GM21528 (cell line): Measurements from ENCODE around the gene SMYD3.
"Not testable (repeated sequence)": the region's sequence is repeated elsewhere in the genome, so short reads cannot be mapped to it uniquely, and the experiment has no call there.

Experiments used
- ATAC-seq: cut with Tn5 transposase; IDR thresholded peaks from one replicate; pipeline ENCODE4 v1.9.1; 2021; ENCODE audit warnings: mild to moderate bottlenecking, moderate library complexity; ENCODE audit not compliant: unreplicated experiment, low FRiP score

The SMYD3 gene

DNA sequence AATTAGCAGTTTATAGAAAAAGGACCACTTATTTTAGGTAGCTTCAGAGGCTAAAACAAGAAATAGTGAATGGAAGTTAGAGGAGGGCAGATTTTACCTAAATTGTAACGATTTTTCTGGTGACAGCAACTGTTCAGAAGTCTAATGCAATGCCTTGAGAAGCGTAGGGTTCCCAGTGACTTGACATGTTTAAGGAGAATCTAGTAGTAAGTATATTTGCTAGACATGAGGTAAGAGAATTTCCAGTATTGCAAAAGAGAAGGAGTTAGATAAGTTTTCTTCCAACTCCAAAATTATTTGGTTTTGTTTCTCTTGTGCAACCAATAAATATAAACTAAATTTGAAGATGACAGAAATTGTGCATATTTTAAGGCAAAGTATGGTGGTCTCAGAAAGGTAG lies 140.0 kb downstream of the SMYD3 start:
- no peak for ATAC-seq

DNA sequence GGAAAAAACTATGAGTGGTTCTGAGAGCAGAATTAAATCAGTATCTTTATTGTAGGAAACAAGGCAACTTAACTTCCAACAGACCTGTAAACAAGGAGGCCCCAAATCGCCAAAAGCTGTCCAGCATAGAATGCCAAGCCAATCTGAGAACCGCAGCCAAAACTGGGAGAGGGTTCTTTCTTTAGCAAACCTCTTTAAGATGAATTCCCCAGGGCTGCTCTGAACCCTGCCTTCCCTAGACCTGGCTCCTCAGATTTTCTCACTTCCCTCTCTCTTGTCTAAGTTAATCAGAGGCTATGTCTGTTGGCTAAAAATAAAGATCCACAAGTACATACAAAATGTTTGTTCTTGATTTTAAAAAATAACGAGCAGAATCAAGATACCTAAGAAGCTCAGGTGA lies 141.4 kb downstream of the SMYD3 start:
- no peak for ATAC-seq

DNA sequence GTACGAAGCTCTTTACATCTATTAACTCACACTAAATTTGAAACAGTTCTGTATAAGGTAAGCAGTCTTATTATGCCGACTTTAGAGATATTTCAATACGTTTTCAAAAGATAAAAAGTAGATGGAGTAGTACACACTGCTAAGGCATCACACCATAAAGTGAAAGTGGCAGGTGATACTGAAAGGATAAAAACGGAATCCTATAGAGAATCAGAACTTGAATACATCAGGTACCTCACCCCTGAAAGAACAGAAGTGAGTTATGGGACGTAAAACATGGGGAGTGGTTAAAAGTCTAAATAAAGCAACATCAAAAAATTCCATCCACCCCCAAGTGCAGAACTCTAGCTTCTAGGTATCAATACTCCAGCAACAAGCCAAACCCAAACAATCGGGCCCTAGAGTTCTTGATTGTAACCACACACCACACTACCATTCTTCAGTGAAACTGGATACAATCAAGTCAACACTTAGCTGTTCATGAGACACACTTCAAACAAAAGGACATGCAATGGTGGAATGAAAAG lies 142.6 kb downstream of the SMYD3 start:
- ATAC-seq: peak; percentile 89

DNA sequence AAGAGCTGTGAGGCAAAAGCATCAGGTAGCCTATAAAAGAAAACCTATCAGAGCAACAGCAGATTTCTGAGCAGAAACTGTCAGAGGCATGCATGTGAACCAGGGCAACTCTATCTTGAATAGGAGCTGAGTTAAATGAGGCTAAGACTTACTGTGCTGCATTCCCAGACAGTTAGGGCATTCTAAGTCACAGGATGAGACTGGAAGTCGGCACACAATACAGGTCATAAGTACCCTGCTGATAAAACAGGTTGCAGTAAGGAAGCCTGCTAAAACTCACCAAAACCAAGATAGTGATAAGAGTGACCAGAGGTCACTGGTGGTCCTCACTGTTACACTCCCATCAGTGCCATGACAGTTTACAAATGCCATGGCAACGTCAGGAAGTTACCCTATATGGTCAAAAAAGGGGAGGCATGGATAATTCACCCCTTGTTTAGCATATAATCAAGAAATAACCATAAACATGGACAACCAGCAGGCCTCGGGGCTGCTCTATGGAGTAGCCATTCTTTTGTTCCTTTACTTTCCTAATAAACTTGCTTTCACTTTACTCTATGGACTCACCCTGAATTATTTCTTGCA lies 150.0 kb downstream of the SMYD3 start:
- ATAC-seq: not testable (repeated sequence)

DNA sequence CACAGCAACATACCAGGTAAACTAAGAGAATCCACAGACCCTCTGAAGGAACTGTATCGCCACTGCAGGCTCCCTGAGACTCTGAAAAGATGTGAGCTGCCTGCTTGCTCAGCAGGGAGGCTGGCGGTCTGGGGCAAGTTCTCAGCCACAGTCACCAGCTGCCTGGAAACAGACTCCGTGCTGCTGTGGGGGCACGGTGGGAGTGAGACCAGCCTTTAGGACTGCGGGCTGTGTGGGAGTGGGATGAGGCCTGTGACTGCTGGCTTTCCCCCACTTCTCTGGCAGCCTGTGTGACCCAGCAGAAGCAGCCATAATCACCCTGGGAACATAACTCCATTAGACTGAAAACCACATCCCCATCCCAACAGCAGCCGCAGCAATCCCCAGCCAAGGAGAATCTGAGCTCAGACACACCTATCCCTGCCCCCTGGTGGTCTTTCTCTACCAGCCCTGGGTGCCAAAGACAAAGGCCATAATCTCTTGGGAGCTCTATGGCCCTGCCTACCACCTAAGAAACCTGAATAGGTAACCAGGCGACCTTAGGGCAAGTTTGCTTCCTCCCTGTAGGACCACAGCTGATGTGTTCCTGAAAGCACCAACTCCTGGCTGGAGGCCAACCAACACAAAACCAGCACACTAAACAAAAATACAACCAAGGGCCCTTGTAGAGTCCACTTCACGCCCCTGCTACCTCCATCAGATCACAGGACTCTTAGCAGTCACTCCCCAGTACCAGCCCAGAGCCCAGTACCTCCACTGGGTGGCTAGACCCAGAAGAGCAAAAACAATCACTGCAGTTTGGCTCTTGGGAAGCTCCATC lies 151.5 kb downstream of the SMYD3 start:
- ATAC-seq: no peak

DNA sequence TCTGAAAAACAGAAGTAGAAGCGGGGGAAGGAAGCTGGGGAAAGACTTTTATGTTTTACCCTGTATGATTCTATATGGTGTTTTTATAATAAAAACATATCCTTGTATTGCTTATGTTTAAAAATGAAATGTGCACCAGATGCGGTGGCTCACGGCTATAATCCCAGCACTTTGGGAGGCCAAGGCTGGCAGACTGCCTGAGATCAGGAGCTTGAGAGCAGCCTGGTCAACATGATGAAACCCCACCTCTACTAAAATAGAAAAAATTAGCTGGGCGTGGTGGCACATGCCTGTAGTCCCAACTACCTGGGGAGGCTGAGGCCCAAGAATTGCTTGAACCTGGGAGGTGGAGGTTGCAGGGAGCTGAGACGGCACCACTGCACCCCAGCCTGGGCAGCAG lies 155.4 kb downstream of the SMYD3 start:
- ATAC-seq: no peak

DNA sequence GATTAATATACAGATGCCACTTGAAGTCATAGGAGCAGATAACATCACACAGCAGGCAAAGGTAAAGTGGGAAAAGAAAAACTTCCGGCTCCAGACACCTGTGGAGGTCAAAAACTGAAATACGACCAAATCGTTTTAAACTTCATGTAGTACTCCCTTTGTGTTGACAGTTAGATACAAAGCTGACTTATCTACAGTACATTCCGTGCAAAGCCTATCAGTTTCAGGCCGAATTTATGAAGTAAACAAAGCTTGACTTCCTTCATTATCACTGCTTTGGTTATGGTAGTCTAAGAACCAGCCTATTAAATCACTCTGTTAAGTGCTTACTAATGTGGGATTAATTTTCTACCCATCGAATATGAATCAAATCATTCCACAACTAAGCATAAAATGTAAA lies 156.3 kb downstream of the SMYD3 start:
- no peak for ATAC-seq

DNA sequence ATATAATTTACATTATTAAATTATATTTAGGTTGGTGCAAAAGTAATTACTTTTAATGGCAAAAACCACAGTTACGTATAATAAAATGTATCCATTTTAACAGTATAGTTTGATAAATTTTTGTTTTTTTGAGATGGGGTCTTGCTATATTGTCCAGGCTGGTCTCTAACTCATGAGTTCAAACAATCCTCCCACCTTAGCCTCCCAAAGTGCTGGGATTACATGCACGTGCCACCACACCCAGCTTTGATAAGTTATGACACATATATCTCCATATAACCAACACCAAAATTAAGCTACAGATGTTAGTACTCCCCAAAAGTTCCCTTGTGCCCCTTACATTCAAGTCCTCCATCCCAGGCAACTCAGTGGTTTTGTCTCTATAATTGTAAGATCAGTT lies 163.1 kb downstream of the SMYD3 start:
- ATAC-seq: no peak

DNA sequence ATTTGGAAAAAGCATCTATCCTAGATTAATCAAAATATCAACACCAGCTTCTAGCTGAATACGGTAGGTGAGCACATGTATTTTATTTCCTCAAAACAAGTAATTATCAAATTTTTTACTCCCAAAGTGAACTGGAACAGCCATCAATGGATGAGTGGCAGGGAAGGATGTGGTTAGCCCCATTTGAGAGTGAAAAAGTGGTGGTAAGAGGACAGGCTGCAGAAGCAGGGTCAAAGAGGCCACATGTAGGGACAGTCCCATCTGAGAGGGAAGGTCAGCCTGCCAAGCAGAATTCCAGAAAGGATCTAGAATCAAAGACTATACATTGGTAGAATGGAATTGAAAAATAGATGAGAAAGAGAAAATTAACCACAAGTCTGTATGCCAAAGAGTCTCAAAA lies 163.8 kb downstream of the SMYD3 start:
- no peak for ATAC-seq

DNA sequence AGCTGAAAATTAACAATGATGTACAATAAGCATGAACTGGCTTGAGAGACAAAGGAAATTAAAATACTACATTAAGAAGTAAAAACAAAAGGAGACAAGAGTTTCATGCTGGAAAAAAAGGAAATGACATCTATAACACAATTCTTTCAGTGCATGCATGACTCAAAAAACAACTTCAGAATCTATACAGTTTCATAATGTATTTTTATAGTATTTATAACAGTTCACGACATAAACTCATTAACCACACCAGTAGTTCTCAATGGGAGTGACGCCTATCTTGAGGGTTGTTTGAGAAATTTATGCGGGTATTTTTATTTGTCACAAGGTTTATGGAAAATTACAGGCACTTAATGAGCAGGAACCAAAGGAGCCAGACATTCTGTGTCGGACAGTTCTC lies 168.5 kb downstream of the SMYD3 start:
- no peak for ATAC-seq

DNA sequence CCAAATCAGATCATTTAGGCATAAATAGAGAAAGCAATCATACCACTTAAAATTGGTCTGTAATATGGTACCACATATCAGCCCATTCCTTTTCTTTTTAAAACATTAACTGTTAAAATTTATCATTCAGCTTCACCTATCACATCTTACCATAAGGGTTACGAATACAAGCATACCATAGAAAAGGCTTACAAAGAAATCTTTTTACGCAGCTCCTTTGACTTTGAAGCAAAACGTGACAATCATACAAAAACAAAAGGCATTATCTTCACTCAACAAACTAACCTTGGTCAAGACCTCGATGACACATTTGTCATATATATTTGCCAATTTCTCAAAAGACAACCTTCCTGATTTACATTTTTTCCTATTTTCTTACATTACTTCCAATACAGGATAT lies 169.0 kb downstream of the SMYD3 start:
- ATAC-seq: no peak

DNA sequence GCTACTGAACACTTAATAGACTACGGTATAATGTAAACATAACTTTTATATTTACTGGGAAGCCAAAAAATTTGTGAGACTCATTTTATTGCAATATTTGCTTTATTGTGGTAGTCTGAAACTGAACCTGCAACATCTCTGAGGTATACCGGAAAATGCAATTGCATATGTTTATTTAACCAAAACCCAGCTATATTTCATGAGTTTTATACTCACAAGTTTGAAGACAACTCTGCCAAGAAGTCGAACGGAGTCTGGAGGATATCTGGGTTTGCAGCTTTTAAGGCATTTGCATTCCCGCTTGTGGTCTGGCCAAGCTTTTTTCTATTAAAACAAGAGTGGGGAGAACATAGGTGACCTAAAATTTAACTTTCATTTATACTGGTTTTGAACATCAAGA lies 171.9 kb downstream of the SMYD3 start:
- no peak for ATAC-seq

DNA sequence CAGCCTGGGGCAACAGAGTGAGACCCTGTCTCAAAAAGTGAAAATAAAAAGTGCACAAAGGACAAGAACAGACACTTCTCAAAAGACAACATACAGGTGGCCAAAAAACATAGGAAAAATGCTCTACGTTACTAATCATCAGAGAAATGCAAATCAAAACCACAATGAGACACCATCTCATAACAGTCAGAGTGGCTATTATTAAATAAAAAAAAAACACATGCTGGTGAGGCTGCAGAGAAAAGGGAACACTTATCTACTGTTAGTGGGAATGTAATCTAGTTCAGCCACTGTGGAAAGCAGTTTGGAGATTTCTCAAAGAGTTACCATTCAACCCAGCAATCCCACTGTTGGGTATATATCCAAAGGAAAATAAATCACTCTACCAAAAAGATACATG lies 173.2 kb downstream of the SMYD3 start:
- ATAC-seq: no peak

DNA sequence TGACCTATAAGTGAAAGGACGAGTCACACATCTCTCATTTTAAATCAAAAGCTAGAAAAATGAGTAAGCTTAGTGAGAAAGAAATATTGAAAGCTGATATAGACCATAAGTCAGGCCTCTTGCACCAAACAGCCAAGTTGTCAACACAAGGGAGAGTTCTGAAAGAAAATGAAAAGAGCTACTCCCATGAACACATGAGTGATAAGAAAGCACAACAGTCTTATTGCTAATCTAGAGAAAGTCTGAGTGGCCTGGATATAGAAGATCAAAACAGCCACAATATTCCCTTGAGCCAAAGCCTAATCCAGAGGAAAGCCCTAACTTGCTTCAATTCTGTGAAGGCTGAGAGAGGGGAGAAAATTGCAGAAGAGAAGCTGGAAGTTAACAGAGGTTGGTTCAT lies 175.0 kb downstream of the SMYD3 start:
- no peak for ATAC-seq

DNA sequence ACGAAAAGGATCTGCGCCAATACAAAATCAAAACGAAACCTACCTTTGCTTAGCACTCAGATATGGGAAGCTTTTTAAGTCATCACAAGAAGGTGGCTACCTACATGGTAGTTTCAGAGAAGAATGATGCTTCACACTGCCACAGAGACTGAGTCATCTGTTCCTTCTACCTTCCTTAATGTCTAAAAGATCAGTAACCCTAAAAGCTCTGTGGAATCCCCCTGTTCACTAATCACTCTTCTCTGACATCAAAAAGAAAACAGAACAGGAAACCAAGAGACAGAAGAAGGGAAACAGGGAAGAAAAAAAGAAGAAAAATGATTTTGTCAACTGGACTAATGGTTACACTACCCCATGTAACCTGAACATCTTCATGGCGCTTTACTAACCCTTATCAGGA lies 177.2 kb downstream of the SMYD3 start:
- peak; percentile 99 for ATAC-seq

DNA sequence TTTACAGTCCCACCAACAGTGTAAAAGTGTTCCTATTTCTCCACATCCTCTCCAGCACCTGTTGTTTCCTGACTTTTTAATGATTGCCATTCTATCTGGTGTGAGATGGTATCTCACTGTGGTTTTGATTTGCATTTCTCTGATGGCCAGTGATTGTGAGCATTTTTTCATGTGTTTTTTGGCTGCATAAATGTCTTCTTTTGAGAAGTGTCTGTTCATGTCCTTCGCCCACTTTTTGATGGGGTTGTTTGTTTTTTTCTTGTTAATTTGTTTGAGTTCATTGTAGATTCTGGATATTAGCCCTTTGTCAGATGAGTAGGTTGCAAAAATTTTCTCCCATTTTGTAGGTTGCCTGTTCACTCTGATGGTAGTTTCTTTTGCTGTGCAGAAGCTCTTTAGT lies 177.8 kb downstream of the SMYD3 start:
- ATAC-seq: not testable (repeated sequence)

DNA sequence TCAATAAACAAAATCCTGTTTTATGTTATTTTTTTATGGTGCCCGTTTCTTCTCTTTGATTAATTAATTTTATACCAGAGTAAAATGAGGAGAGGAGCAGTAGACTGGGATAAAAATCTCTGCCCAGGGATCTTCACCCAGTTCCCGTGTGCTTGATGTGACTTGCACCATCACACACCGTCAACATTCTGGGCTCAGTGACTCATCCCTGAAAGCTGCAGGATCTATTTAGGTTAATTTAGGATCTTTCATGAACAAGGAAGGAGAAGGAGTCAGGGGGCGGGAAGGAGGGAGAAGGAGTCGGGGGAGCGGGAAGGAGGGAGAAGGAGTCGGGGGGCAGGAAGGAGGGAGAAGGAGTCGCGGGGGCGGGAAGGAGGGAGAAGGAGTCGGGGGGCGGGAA lies 182.4 kb downstream of the SMYD3 start:
- ATAC-seq: no peak

DNA sequence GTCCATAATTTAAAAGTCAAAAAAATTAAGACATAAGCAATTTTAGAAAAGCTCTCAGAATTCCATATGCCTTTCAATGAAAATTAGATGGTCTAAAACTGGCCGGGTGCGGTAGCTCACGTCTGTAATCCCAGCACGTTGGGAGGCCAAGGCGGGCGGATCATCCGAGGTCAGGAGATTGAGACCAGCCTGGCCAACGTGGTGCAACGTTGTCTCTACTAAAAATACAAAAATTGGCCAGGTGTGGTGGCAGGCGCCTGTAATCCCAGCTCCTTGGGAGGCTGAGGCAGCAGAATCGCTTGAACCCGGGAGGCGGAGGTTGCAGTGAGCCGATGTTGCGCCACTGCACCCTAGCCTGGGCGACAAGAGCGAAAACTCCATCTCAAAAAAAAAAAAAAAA lies 183.0 kb downstream of the SMYD3 start:
- ATAC-seq: not testable (repeated sequence)

DNA sequence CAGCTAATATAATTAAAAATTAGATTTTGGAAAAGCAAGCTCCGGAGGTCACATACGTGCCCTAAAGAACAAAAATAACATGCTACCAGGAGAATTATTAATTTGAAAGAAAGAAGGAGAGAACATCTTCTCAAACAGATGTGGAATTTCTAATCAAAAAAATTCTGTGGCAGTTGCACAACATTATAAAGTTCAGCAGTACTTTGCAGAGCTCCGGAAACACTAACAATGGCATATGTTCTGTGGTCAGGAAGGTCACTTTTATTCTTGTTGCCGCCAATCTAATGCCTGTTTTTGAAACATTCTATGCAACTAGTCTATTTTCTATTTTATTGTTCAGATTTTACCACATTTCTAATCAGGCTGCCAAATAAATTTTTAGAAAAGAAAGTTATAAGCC lies 186.8 kb downstream of the SMYD3 start:
- ATAC-seq: no peak

DNA sequence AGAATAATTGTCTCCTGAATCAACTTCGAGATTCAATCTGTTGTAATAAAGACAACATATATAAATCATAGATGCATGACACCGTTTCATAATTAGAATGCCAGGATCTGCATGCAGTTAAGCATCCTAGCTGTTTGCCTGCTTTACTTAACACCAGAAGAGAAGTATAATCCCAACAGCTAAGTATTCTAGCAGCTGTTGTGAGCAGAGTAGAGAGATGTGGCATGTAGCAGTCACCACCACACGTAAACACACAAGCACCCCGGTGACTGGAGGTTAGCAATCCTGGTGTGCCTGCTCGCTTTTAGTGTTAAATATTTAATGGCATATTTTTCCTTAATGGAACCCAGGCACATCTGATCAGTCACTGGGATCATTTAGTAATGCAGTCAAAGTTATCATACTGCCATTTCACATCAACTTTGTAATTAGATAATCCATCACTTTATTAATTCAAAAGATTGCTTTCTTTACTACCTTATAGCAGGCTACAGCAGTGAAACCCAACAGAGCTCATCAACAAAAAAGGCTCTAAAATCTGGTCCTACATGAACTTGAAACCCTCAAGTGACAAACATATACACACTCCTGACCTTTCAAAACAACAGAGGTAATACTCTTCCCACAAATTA lies 187.9 kb downstream of the SMYD3 start:
- no peak for ATAC-seq

DNA sequence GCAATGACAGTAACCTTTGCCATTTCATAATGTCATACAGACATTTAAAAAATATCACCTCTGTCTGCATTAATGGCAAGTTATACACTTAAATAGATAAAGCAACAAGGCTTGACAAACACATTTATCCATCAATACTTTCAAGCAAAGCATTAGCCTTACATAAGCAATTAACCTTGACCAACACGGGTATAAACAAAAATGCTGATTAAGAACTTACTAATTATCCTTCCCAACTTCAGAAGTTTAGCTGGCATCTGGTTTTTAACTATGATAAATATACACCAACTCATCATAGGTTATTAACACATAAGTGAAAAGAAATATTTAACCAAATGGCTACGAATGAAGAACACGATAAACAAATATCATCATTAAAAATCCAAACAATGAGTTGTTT lies 188.5 kb downstream of the SMYD3 start:
- ATAC-seq: no peak

DNA sequence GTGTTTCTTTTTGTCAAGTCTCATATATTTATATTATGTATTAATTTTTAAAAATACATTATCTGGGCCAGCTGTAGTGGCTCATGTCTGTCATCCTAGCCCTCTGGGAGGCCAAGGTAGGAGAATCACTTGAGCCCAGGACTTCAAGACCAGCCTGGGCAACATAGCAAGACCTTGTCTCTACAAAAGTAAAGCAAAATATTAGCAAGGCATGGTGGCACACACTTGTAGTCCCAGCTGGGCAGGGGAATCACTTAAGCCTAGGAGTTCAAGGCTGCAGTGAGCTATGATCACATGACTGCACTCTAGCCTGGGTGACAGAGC lies 189.1 kb downstream of the SMYD3 start:
- no peak for ATAC-seq
